ENCODE results near the gene SCNN1B. TPM values are rescaled to one million over a fixed set of nuclear protein-coding genes. Genes with fewer than 3 reads are reported as not detected.

SCNN1B gene
- total RNA-seq, 2 donors from 2014 or later, result not detected

DNA sequence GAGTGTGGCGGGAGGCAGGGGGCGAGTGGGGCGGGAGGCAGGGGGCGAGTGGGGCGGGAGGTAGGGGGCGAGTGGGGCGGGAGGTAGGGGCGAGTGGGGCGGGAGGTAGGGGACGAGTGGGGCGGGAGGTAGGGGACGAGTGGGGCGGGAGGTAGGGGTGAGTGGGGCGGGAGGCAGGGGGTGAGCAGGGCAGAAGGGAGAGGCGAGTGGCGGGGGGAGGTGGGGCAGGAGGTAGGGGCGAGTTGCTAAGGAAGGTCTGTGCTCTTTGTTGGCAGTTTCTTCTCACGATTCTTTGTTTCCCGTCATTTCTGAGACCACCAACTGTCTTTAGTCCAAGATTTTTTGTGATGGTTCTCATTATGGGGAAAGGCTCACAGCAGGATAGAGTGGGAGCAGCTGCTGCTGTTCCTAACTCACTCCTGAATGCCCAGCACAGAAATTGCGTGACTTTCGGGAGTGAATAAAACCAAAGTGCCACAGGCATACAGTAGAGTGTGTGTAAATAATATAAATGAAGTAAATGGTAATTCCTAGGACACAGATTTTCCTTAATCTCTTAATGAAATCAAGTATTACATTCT, 106.2 kb downstream of the SCNN1B start:
- Histone ChIP-seq H3K9me3 (ENCODE audit: control insufficient read depth, low read length) (no peaks in the 10 kb centered on the region), H3K9ac (ENCODE audit: extremely low read depth, low read length, poor library complexity, severe bottlenecking) (no peak overlapping the region), H3K27me3 (ENCODE audit: control insufficient read depth, insufficient read depth, low read length, poor library complexity, severe bottlenecking) (no peaks in the 10 kb centered on the region), H3K36me3 (ENCODE audit: control insufficient read depth, insufficient read depth, low read length) (peaks cover 45% of the 10 kb centered on the region), H3K4me3 (ENCODE audit: low read length) (no peak overlapping the region), H3K27ac (ENCODE audit: low read depth, low read length) (peak overlapping the region; percentile 97), H3K4me1 (ENCODE audit: control insufficient read depth, insufficient read depth, low read length) (peaks cover 4% of the 10 kb centered on the region)
- no peaks in the 10 kb centered on the region for H3K27me3 Mint-ChIP-seq (ENCODE audit: insufficient read depth)
- H3K27ac Mint-ChIP-seq, result no peak overlapping the region
- peaks cover 16% of the 10 kb centered on the region for H3K4me1 Mint-ChIP-seq
- TF ChIP-seq, protein P1, sequence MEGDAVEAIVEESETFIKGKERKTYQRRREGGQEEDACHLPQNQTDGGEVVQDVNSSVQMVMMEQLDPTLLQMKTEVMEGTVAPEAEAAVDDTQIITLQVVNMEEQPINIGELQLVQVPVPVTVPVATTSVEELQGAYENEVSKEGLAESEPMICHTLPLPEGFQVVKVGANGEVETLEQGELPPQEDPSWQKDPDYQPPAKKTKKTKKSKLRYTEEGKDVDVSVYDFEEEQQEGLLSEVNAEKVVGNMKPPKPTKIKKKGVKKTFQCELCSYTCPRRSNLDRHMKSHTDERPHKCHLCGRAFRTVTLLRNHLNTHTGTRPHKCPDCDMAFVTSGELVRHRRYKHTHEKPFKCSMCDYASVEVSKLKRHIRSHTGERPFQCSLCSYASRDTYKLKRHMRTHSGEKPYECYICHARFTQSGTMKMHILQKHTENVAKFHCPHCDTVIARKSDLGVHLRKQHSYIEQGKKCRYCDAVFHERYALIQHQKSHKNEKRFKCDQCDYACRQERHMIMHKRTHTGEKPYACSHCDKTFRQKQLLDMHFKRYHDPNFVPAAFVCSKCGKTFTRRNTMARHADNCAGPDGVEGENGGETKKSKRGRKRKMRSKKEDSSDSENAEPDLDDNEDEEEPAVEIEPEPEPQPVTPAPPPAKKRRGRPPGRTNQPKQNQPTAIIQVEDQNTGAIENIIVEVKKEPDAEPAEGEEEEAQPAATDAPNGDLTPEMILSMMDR (conservative IDR thresholded peaks at IDR 0.05), result no peak
- no peak overlapping the region for H3K4me3 Mint-ChIP-seq
- H3K9me3 Mint-ChIP-seq, result no peaks in the 10 kb centered on the region
- 81 to 92% methylated on average over 4 to 8 of the region's 21 CpGs for WGBS, 2 experiments (ENCODE audit: insufficient coverage in 1 of 2, insufficient read length in 1 of 2)
- no peak for DNase-seq
- H3K36me3 Mint-ChIP-seq (ENCODE audit: low read depth), result peaks cover 42% of the 10 kb centered on the region

DNA sequence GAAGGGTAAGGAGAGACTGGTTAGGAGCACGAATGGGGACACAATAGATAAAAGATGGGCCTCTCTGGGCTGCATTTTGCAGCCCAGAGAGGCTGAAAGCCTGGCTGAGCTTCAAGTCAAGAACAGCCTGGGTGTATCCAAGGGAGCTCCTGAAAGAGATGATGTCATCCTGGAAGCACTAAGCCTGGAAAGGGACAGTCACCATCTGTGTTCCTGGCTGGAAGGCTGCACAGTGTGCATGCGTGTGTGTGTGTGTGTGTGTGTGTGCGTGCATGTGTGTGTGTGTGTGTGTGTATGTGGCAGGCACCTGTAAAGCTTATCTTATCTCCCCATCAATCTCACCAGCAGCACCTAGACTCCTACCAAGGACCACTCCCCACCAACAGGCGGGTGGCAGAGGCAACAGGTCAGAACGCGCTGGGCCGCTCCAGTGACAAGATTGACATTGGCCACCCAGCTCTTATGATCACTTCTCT, 106.8 kb downstream of the SCNN1B start:
- no peak overlapping the region for H3K27ac Mint-ChIP-seq
- 86 to 93% methylated on average over 5 to 6 of the region's 7 CpGs for WGBS, 2 experiments (ENCODE audit: insufficient coverage in 1 of 2, insufficient read length in 1 of 2)
- peaks cover 4% of the 10 kb centered on the region for H3K4me1 ChIP-seq (ENCODE audit: control insufficient read depth, insufficient read depth, low read length)
- peaks cover 16% of the 10 kb centered on the region for H3K4me1 Mint-ChIP-seq
- H3K27ac ChIP-seq (ENCODE audit: low read depth, low read length), result peak overlapping the region; percentile 97
- peaks cover 46% of the 10 kb centered on the region for H3K36me3 Mint-ChIP-seq (ENCODE audit: low read depth)
- H3K9me3 Mint-ChIP-seq, result no peaks in the 10 kb centered on the region
- TF ChIP-seq, protein P1 (conservative IDR thresholded peaks at IDR 0.05), result no peak
- DNase-seq, result no peak
- H3K27me3 ChIP-seq (ENCODE audit: control insufficient read depth, insufficient read depth, low read length, poor library complexity, severe bottlenecking), result no peaks in the 10 kb centered on the region
- H3K36me3 ChIP-seq (ENCODE audit: control insufficient read depth, insufficient read depth, low read length), result peaks cover 42% of the 10 kb centered on the region
- H3K27me3 Mint-ChIP-seq (ENCODE audit: insufficient read depth), result no peaks in the 10 kb centered on the region
- H3K9me3 ChIP-seq (ENCODE audit: control insufficient read depth, low read length), result no peaks in the 10 kb centered on the region
- H3K9ac ChIP-seq (ENCODE audit: extremely low read depth, low read length, poor library complexity, severe bottlenecking), result no peak overlapping the region
- no peak overlapping the region for H3K4me3 ChIP-seq (ENCODE audit: low read length)
- H3K4me3 Mint-ChIP-seq, result no peak overlapping the region

DNA sequence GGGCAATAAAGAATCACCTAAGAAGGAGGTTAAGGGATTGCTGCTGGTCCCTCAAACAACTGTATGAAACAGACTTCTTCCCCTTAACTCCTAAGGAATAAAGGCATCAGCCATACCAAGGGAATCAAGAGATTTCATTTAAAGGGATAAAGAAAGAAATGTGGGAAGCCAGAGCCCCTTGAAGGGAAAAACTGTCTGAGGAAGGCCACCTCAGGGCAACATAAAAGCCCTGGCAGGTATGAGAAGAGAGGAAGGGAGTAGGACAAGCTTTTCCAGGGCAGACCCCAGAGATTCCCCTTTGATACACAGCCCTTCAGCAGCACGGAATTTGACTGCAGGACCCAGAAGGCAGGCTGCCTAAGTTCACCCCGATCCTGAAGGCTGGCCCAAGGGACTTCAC, 107.4 kb downstream of the SCNN1B start:
- DNase-seq, result no peak

More for the DNA sequence above, 107.4 kb downstream of the SCNN1B start:
- H3K27ac ChIP-seq (ENCODE audit: low read depth, low read length), result peak overlapping the region; percentile 97
- H3K36me3 ChIP-seq (ENCODE audit: control insufficient read depth, insufficient read depth, low read length), result peaks cover 42% of the 10 kb centered on the region
- Mint-ChIP-seq H3K9me3 (no peaks in the 10 kb centered on the region), H3K27ac (no peak overlapping the region), H3K27me3 (ENCODE audit: insufficient read depth) (no peaks in the 10 kb centered on the region), H3K4me1 (peaks cover 16% of the 10 kb centered on the region), H3K36me3 (ENCODE audit: low read depth) (peaks cover 47% of the 10 kb centered on the region), H3K4me3 (no peak overlapping the region)
- no peak overlapping the region for H3K9ac ChIP-seq (ENCODE audit: extremely low read depth, low read length, poor library complexity, severe bottlenecking)
- no peaks in the 10 kb centered on the region for H3K27me3 ChIP-seq (ENCODE audit: control insufficient read depth, insufficient read depth, low read length, poor library complexity, severe bottlenecking)
- 87% methylated on average over 2 of the region's 2 CpGs; no CpG with 5 or more reads in 1 of the 2 experiments for WGBS, 2 experiments (ENCODE audit: insufficient coverage in 1 of 2, insufficient read length in 1 of 2)
- H3K4me3 ChIP-seq (ENCODE audit: low read length), result no peak overlapping the region
- TF ChIP-seq, protein P1 (conservative IDR thresholded peaks at IDR 0.05), result no peak
- no peaks in the 10 kb centered on the region for H3K9me3 ChIP-seq (ENCODE audit: control insufficient read depth, low read length)
- H3K4me1 ChIP-seq (ENCODE audit: control insufficient read depth, insufficient read depth, low read length), result peaks cover 4% of the 10 kb centered on the region
